EH (cell line): ENCODE results near the gene CEP89.
"Not testable (repeated sequence)": the region's sequence is repeated elsewhere in the genome, so short reads cannot be mapped to it uniquely, and the experiment has no call there.

Source experiments
- DNase-seq: peaks from one replicate; pipeline ENCODE4 v3.0.0-alpha.2; 2015; ENCODE audit warnings: low read depth

The CEP89 gene

GRCh38 chr19:32971715-32972540, at the start of gene CEP89, which contains the start of gene FAAP24:
TSS of gene CEP89 (minus strand) at chr19:32971958. CDS start at chr19:32971874, 84 bp downstream.
TSS of gene FAAP24 (plus strand) at chr19:32972242. CDS start at chr19:32973197, 955 bp downstream.
- DNase-seq = peak; percentile 99

- DNase-seq = not testable (repeated sequence)
Measured at GRCh38 chr19:33010891-33011290, 39.1 kb upstream of the CEP89 start.

GRCh38 chr19:33008738-33009137, 37.0 kb upstream of the CEP89 start:
- no peak for DNase-seq

- DNase-seq = no peak
Measured at GRCh38 chr19:33005440-33005839, 33.7 kb upstream of the CEP89 start.

- not testable (repeated sequence) for DNase-seq
Measured at GRCh38 chr19:33003424-33004024, 31.8 kb upstream of the CEP89 start.

- DNase-seq = peak; percentile 1
Measured at GRCh38 chr19:33002126-33002865, 30.5 kb upstream of the CEP89 start.

- DNase-seq = no peak
Measured at GRCh38 chr19:33000910-33001309, 29.2 kb upstream of the CEP89 start.

- DNase-seq = no peak
Measured at GRCh38 chr19:33000510-33000909, 28.8 kb upstream of the CEP89 start.

- no peak for DNase-seq
Measured at GRCh38 chr19:32998722-32999121, 27.0 kb upstream of the CEP89 start.

GRCh38 chr19:32997716-32998355, 26.1 kb upstream of the CEP89 start:
- DNase-seq = no peak

GRCh38 chr19:32997061-32997464, 25.3 kb upstream of the CEP89 start:
- DNase-seq = peak; percentile 14

- DNase-seq = not testable (repeated sequence)
Measured at GRCh38 chr19:32995966-32996365, 24.2 kb upstream of the CEP89 start.

GRCh38 chr19:32988724-32989123, 17.0 kb upstream of the CEP89 start:
- no peak for DNase-seq

- DNase-seq = not testable (repeated sequence)
Measured at GRCh38 chr19:32988254-32988653, 16.5 kb upstream of the CEP89 start.

GRCh38 chr19:32982488-32982887, 10.7 kb upstream of the CEP89 start:
- DNase-seq = not testable (repeated sequence)

GRCh38 chr19:32979807-32980206, 8.0 kb upstream of the CEP89 start:
- not testable (repeated sequence) for DNase-seq

GRCh38 chr19:32977813-32978212, 6.1 kb upstream of the CEP89 start:
- DNase-seq = not testable (repeated sequence)

- no peak for DNase-seq
Measured at GRCh38 chr19:32977280-32977679, 5.5 kb upstream of the CEP89 start.

- DNase-seq = peak; percentile 62
Measured at GRCh38 chr19:32976223-32976805, 4.6 kb upstream of the CEP89 start.

- peak; percentile 3 for DNase-seq
Measured at GRCh38 chr19:32971012-32971595, 654 bp downstream of the CEP89 start.

GRCh38 chr19:32969549-32969948, 2.2 kb downstream of the CEP89 start:
- DNase-seq = no peak
